Naive thymus-derived CD4-positive, alpha-beta T cell (primary cell): ENCODE results near the gene SREK1. TPM values are rescaled to one million over a fixed set of nuclear protein-coding genes. Genes with fewer than 3 reads are reported as not detected.
"Not testable (repeated sequence)": the region's sequence is repeated elsewhere in the genome, so short reads cannot be mapped to it uniquely, and the experiment has no call there.

Source experiments
- ATAC-seq: fragments of 150-1000 bp; cut with Tn5 transposase; 2 replicates; pipeline ENCODE4 v1.10.0; 2021; ENCODE audit warnings: mild to moderate bottlenecking, moderate library complexity
- CTCF ChIA-PET: fragments of 350-600 bp; sonication (Branson Sonifier 250); formaldehyde crosslinking; loops from one replicate; lab custom pipeline; 2021; ENCODE audit warnings: antibody characterized with exemption; lab: Charles Lee
- POLR2A ChIA-PET: fragments of 350-600 bp; sonication (Branson Sonifier 250); formaldehyde crosslinking; loops from one replicate; lab custom pipeline; 2021; ENCODE audit warnings: antibody characterized with exemption, inconsistent platforms; lab: Charles Lee
- DNase-seq, 9 donors: peaks; one replicate each; pipeline versions ENCODE4 v3.0.0 to v3.0.0-alpha.2; 2020 to 2022; ENCODE audit warnings: mixed read lengths in 1 of 9
- H3K27ac ChIP-seq: one replicate; pipeline ENCODE4 v1.7.0; 2013; ENCODE audit warnings: mild to moderate bottlenecking, low read depth, low read length, moderate library complexity
- H3K27me3 ChIP-seq, 2 donors: one replicate each; pipeline ENCODE4 v1.7.0; 2013; ENCODE audit warnings: low read length in 2 of 2, mild to moderate bottlenecking in 2 of 2, moderate library complexity in 2 of 2; ENCODE audit not compliant: control insufficient read depth in 2 of 2, insufficient read depth in 2 of 2
- H3K36me3 ChIP-seq, 3 experiments: 1 replicate in 2 of 3; 2 replicates in 1 of 3; pipeline ENCODE4 v1.7.0; 2013; ENCODE audit warnings: low read length in 3 of 3, mild to moderate bottlenecking in 3 of 3, moderate library complexity in 1 of 3; ENCODE audit not compliant: insufficient read depth in 3 of 3, control insufficient read depth in 2 of 3
- H3K4me1 ChIP-seq, 2 donors: one replicate each; pipeline ENCODE4 v1.7.0; 2013; ENCODE audit warnings: low read length in 2 of 2, mild to moderate bottlenecking in 2 of 2, moderate library complexity in 1 of 2; ENCODE audit not compliant: control insufficient read depth in 2 of 2, insufficient read depth in 2 of 2
- H3K4me3 ChIP-seq: 2 replicates; pipeline ENCODE4 v1.7.0; 2013; ENCODE audit warnings: mild to moderate bottlenecking, low read length
- H3K9me3 ChIP-seq, 3 experiments: 1 replicate in 2 of 3; 2 replicates in 1 of 3; pipeline ENCODE4 v1.7.0; 2013; ENCODE audit warnings: low read length in 3 of 3; ENCODE audit not compliant: control insufficient read depth in 2 of 3
- H3K27ac Mint-ChIP-seq, 9 donors: one replicate each; pipeline ENCODE4 v1.8.0; 2020 to 2022; ENCODE audit warnings: mixed read lengths in 9 of 9, mild to moderate bottlenecking in 8 of 9, moderate library complexity in 5 of 9, inconsistent platforms in 2 of 9
- H3K27me3 Mint-ChIP-seq, 5 donors: one replicate each; pipeline ENCODE4 v1.8.0; 2021 to 2022; ENCODE audit warnings: mixed read lengths in 5 of 5, mild to moderate bottlenecking in 1 of 5
- H3K36me3 Mint-ChIP-seq, 5 donors: one replicate each; pipeline ENCODE4 v1.8.0; 2020 to 2022; ENCODE audit warnings: mixed read lengths in 5 of 5, mild to moderate bottlenecking in 3 of 5, inconsistent platforms in 1 of 5
- H3K4me1 Mint-ChIP-seq, 7 donors: one replicate each; pipeline ENCODE4 v1.8.0; 2020 to 2022; ENCODE audit warnings: mixed read lengths in 7 of 7, mild to moderate bottlenecking in 3 of 7, inconsistent platforms in 1 of 7
- H3K4me3 Mint-ChIP-seq, 10 donors: one replicate each; pipeline ENCODE4 v1.8.0; 2020 to 2022; ENCODE audit warnings: mild to moderate bottlenecking in 10 of 10, mixed read lengths in 10 of 10, moderate library complexity in 6 of 10, inconsistent platforms in 2 of 10
- H3K9me3 Mint-ChIP-seq, 11 donors: one replicate each; pipeline ENCODE4 v1.8.0; 2020 to 2022; ENCODE audit warnings: mixed read lengths in 11 of 11, mild to moderate bottlenecking in 4 of 11, inconsistent platforms in 1 of 11, moderate library complexity in 1 of 11
- intact Hi-C, 2 donors: fragments of 100-400 bp; cut with micrococcal nuclease; formaldehyde crosslinking; loops; one replicate each; pipeline ENCODE4 v1.15.1; 2023
- polyA plus RNA-seq, 2 donors: library from polyadenylated mRNA; unstranded; fragments of 300-500 nt; fragmentation: Illumina TruSeq; gene quantifications; one replicate each; pipeline ENCODE4 v1.2.3, GENCODE V29; 2021
- total RNA-seq, 6 experiments: library from RNA in 5 of 6; stranded (reverse) in 5 of 6; gene quantifications; 1 replicate in 5 of 6; 2 replicates in 1 of 6; pipeline ENCODE4 v1.2.3 and lab custom pipeline; 2021 to 2026

The SREK1 gene
- total and polyA plus RNA-seq, 7 experiments from 2014 or later, result 16.2 to 143 (median 76.0) TPM

DNA sequence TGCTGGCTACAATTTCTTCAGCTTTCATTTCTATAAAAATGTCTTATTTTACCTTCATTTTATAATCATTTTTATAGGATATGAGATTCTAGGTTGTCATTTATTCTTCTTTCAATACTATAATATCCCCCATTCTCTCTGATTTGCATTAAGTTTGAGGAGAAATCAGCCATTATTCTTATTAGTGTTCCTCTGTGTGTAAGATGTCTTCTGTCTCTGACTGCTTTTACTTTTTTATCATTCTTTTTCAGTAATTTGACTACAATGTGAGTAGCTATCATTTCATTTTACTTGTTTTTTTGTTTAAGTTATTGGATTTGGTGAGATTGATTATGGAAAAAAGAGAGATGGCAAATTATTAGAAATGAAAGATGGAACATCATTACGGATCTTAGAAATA, 13.6 kb upstream of the SREK1 start:
- Histone ChIP-seq H3K4me3 (no peak overlapping the region), H3K36me3 (no peaks in the 10 kb centered on the region), H3K9me3 (no peaks in the 10 kb centered on the region), H3K27me3 (no peaks in the 10 kb centered on the region), H3K4me1 (no peaks in the 10 kb centered on the region), H3K27ac (no peak overlapping the region)
- no peaks in the 10 kb centered on the region for H3K4me1 Mint-ChIP-seq
- H3K9me3 Mint-ChIP-seq, result peaks cover 0 to 10% (median 4%) of the 10 kb centered on the region in 11 donors
- intact Hi-C loops, result no loop called here
- no peak overlapping the region for H3K4me3 Mint-ChIP-seq
- peaks cover 0 to 4% (median 4%) of the 10 kb centered on the region in 5 donors for H3K36me3 Mint-ChIP-seq
- ChIA-PET CTCF (no interaction called here), POLR2A (no interaction called here)
- DNase-seq (no peak), ATAC-seq (no peak)
- H3K27me3 Mint-ChIP-seq, result peaks cover 0 to 5% (median 0%) of the 10 kb centered on the region in 5 donors
- H3K27ac Mint-ChIP-seq, result no peak overlapping the region

DNA sequence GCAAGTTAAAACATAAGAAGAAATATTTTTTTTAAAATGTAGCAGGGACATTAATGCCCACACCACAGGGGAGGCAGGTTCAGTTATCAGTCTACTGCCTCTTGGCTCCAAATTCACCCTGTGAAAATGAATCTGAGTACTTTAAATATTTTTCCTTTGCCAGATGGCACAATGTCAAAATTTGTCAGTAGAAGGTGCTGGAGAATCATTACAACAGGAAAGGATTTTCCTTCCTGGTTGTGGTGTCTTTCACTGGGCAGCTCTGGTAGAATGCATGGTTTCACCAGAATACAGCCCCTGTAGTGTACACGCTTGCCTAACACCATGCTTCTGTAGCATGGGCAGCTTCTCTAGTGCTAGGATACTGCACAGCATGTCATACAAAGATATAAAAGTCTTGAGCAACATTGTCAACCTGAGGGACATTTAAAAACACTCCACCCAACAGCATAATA, 9.7 kb upstream of the SREK1 start:
- intact Hi-C loops, result no loop called here
- Mint-ChIP-seq H3K36me3 (peaks cover 0 to 4% (median 3%) of the 10 kb centered on the region in 5 donors), H3K4me1 (no peaks in the 10 kb centered on the region), H3K27me3 (peaks cover 0 to 2% (median 0%) of the 10 kb centered on the region in 5 donors), H3K27ac (no peak overlapping the region), H3K4me3 (no peak overlapping the region), H3K9me3 (peaks cover 0 to 8% (median 3%) of the 10 kb centered on the region in 11 donors)
- DNase-seq (no peak), ATAC-seq (no peak)
- ChIA-PET POLR2A (no interaction called here), CTCF (no interaction called here)
- no peaks in the 10 kb centered on the region for H3K27me3 ChIP-seq
- H3K9me3 ChIP-seq, result no peaks in the 10 kb centered on the region
- no peaks in the 10 kb centered on the region for H3K4me1 ChIP-seq
- H3K27ac ChIP-seq, result no peak overlapping the region
- H3K4me3 ChIP-seq, result no peak overlapping the region
- no peaks in the 10 kb centered on the region for H3K36me3 ChIP-seq

GRCh38 chr5:66136053-66136452, 8.0 kb upstream of the SREK1 start:
- DNase-seq (no peak), ATAC-seq (no peak)
- Histone ChIP-seq H3K4me3 (no peak overlapping the region), H3K27ac (no peak overlapping the region), H3K4me1 (no peaks in the 10 kb centered on the region), H3K9me3 (no peaks in the 10 kb centered on the region), H3K27me3 (no peaks in the 10 kb centered on the region), H3K36me3 (no peaks in the 10 kb centered on the region)
- intact Hi-C loops, result no loop called here
- CTCF ChIA-PET, result no interaction called here
- peaks cover 0 to 4% (median 0%) of the 10 kb centered on the region in 11 donors for H3K9me3 Mint-ChIP-seq
- H3K36me3 Mint-ChIP-seq, result no peaks in the 10 kb centered on the region
- peaks cover 0 to 2% (median 0%) of the 10 kb centered on the region in 7 donors for H3K4me1 Mint-ChIP-seq
- no peak overlapping the region for H3K27ac Mint-ChIP-seq
- H3K4me3 Mint-ChIP-seq, result no peak overlapping the region
- H3K27me3 Mint-ChIP-seq, result no peaks in the 10 kb centered on the region
- POLR2A ChIA-PET, result no interaction called here

DNA sequence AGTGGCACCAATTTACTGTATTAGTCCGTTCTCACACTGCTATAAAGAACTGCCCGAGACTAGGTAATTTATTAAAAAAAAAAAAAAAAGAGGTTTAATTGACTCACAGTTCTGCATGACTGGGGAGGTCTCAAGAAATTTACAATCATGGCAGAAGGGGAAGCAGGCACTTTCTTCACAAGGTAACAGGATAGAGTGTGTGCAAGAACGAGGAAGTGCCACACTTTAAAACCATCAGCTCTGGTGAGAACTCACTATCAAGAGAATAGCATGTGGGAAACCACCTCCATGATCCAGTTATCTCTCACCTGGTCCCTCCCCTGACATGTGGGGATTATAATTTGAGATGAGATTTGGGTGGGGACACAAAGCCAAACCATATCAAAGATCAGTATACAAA, 7.2 kb upstream of the SREK1 start:
- CTCF ChIA-PET, H3K4me1 Mint-ChIP-seq, H3K27ac Mint-ChIP-seq, H3K27ac ChIP-seq, H3K36me3 ChIP-seq, H3K27me3 ChIP-seq, H3K4me3 ChIP-seq, H3K36me3 Mint-ChIP-seq, H3K4me3 Mint-ChIP-seq, H3K4me1 ChIP-seq, ATAC-seq, intact Hi-C loops, H3K27me3 Mint-ChIP-seq, H3K9me3 Mint-ChIP-seq, H3K9me3 ChIP-seq, POLR2A ChIA-PET, DNase-seq: not testable (repeated sequence)

- CTCF ChIA-PET, result interaction anchor here (0.7 kb wide), 1 partner anchor 98 kb away, joined by 3 read pairs; no protein-coding TSS in a partner anchor
- H3K27me3 ChIP-seq, result no peaks in the 10 kb centered on the region
Measured at GRCh38 chr5:66138637-66139317, 5.3 kb upstream of the SREK1 start.

DNA sequence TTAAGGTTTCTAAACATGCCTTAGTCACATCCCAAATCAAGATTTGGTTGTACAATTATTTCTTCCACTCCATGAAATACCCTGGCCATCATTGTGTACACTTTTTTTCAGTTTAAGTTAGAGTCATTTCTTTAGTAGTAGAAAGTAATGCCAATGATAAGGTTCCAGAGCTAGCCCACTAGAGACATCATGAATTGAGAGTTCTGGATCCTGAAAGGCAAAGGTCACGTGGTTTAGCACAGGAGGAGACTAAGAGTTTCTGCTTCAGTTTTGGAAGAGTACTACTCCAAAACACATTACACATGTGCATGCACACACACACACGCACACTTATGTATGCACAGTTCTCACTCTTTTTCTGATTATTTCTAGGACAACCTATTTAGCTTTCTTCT, 4.8 kb upstream of the SREK1 start:
- ATAC-seq, result no peak
- intact Hi-C loops, result no loop called here
- no peak overlapping the region for H3K4me3 ChIP-seq
- peaks cover 6 to 22% (median 15%) of the 10 kb centered on the region in 7 donors for H3K4me1 Mint-ChIP-seq
- POLR2A ChIA-PET, result interaction anchor here (0.6 to 0.7 kb wide), 2 partner anchors 101 to 215 kb away, joined by 4 read pairs; no protein-coding TSS in a partner anchor
- no peaks in the 10 kb centered on the region for H3K9me3 ChIP-seq
- no peak for DNase-seq
- H3K27ac Mint-ChIP-seq, result peak overlapping the region in 1 of 9 donors; percentile 12
- H3K9me3 Mint-ChIP-seq, result peaks cover 0 to 3% (median 0%) of the 10 kb centered on the region in 11 donors
- H3K4me3 Mint-ChIP-seq, result no peak overlapping the region
- CTCF ChIA-PET, result interaction anchor here (0.7 kb wide), 1 partner anchor 98 kb away, joined by 3 read pairs; no protein-coding TSS in a partner anchor
- H3K27me3 ChIP-seq, result no peaks in the 10 kb centered on the region
- H3K27me3 Mint-ChIP-seq, result no peaks in the 10 kb centered on the region
- peaks cover 0 to 3% (median 0%) of the 10 kb centered on the region in 3 experiments for H3K36me3 ChIP-seq
- peaks cover 6 to 13% of the 10 kb centered on the region in 2 donors for H3K4me1 ChIP-seq
- H3K27ac ChIP-seq, result no peak overlapping the region
- peaks cover 0 to 3% (median 1%) of the 10 kb centered on the region in 5 donors for H3K36me3 Mint-ChIP-seq

More at GRCh38 chr5:66138637-66139317, 5.3 kb upstream of the SREK1 start:
- no peak overlapping the region for H3K4me3 Mint-ChIP-seq
- DNase-seq (no peak), ATAC-seq (no peak)
- no peaks in the 10 kb centered on the region for H3K36me3 ChIP-seq
- H3K27ac Mint-ChIP-seq, result no peak overlapping the region
- no peaks in the 10 kb centered on the region for H3K27me3 Mint-ChIP-seq
- intact Hi-C loops, result no loop called here
- peaks cover 6 to 13% of the 10 kb centered on the region in 2 donors for H3K4me1 ChIP-seq
- H3K9me3 Mint-ChIP-seq, result no peaks in the 10 kb centered on the region
- H3K4me1 Mint-ChIP-seq, result peaks cover 6 to 21% (median 13%) of the 10 kb centered on the region in 7 donors
- no peak overlapping the region for H3K4me3 ChIP-seq
- no peak overlapping the region for H3K27ac ChIP-seq
- POLR2A ChIA-PET, result interaction anchor here (0.6 to 0.7 kb wide), 2 partner anchors 100 to 214 kb away, joined by 4 read pairs; no protein-coding TSS in a partner anchor
- H3K36me3 Mint-ChIP-seq, result no peaks in the 10 kb centered on the region
- H3K9me3 ChIP-seq, result no peaks in the 10 kb centered on the region
